PFSK-1 (cell line): ENCODE data around the gene CALCOCO1.

Experiments used
- POLR2AphosphoS5 ChIP-seq: IDR thresholded peaks from 2 replicates; pipeline ENCODE4 v1.6.1; 2012; ENCODE audit warnings: low read depth, mild to moderate bottlenecking, control low read depth, low read length, moderate library complexity
- REST ChIP-seq, 2 experiments: IDR thresholded peaks; 2 replicates each; pipeline versions ENCODE4 v1.6.1 to v1.8.0; 2011 to 2012; ENCODE audit warnings: low read depth in 2 of 2, low read length in 2 of 2, control low read depth in 1 of 2, inconsistent platforms in 1 of 2, mild to moderate bottlenecking in 1 of 2, moderate library complexity in 1 of 2; ENCODE audit not compliant: insufficient read depth in 1 of 2
- SIN3A ChIP-seq: IDR thresholded peaks from 2 replicates; pipeline ENCODE4 v1.6.1; 2012; ENCODE audit warnings: mild to moderate bottlenecking, low read length, moderate library complexity, borderline replicate concordance; ENCODE audit not compliant: insufficient read depth
- TAF1 ChIP-seq: IDR thresholded peaks from 2 replicates; pipeline ENCODE4 v1.6.1; 2012; ENCODE audit warnings: low read length, control low read depth, borderline replicate concordance; ENCODE audit not compliant: insufficient read depth

- TF ChIP-seq POLR2AphosphoS5 (no peak), SIN3A (no peak), REST (IDR thresholded peaks at IDR 0.05; ENCODE audit: insufficient read depth in 1 of 2, low read depth in 2 of 2, low read length in 2 of 2) (no peak), TAF1 (no peak)
These were observed 27.6 kb downstream of the CALCOCO1 start for GRCh38 chr12:53699678-53700025.
